Activated CD4-positive, CD25-positive, alpha-beta regulatory T cell (primary cell): Measurements from ENCODE around the gene CIRBP.
"Not testable (repeated sequence)": the region's sequence is repeated elsewhere in the genome, so short reads cannot be mapped to it uniquely, and the experiment has no call there.

Experiments used
- DNase-seq, 4 experiments: peaks; one replicate each; lab custom pipeline; 2025; lab: John Stamatoyannopoulos, UW

Gene CIRBP

DNA sequence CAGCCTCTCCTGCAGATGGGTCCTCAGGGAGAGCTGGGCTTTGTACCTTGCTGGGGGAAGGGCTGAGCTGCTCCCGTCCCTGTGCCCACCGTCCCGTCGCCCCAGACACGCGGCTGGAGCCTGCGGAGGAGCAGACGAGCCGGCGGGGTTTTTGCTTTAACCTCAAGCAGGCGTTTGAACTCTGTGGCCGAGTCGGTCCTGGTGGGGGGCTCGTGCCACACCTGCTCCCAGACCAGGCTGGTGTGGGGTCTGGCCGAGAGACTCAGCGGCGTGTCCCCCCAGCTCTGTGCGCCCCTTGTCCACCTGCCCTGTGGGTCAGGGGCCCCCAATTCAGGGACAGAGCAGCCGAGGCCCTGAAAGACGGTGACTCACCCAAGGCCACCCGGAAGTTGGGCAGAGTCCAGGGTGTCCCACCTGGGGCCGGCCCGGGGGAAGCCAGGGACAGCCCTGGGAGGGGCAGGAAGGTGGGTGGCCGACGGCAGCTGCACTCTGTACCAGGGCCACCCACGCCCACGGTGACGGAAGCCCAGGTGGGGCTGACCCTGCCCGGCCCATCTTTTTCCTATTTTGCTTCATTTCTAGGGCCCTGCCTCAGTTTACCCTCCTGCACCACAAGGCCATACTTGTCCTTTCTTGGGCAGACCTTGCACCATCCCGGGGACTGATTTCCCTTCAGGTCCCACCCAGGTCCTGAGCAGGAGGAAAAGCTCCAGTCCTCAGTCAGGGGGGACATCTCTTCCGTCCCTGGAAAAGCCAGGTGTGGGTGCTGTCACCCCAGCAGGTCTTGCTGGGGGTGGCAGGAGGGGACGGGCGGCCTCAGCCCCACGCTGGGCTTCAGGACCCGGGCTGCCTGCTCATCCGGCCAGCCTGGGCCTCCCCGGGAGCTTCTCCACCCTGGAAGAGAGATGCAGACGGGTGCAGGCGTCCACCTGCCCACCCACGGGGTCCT, 21.8 kb downstream of the CIRBP start:
- DNase-seq: no peak

DNA sequence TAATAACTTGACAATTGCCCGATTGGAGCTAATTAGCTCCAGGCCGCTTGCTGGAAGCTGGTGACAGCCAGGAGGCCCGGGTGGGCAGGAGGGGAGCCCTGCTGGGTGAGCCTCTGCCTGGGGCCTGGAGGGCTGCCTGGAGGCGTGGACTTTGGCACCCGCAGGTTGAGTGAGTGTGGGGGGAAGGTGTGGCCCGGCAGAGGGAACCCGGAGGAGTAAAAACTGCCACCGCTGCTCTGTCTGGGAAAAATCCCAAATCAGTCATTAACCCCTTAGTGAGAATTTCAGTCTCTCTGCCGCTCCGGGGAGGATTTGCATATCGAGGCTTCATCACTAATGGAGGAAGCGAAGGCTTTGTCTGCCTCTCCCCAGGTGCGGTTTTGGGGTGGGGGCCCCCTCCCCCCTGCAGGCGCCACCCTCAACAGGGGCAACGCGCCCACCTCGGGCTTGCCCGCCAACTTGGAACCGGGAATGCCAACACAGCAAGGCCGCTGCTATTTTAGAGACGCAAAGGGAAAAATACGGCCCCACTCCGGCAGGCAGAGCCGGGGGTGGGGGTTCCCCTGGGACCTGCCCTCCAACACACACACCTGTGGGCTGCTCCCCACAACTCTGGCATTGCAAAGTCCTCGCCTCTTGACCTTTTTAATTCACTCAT, 22.8 kb downstream of the CIRBP start:
- no peak for DNase-seq

DNA sequence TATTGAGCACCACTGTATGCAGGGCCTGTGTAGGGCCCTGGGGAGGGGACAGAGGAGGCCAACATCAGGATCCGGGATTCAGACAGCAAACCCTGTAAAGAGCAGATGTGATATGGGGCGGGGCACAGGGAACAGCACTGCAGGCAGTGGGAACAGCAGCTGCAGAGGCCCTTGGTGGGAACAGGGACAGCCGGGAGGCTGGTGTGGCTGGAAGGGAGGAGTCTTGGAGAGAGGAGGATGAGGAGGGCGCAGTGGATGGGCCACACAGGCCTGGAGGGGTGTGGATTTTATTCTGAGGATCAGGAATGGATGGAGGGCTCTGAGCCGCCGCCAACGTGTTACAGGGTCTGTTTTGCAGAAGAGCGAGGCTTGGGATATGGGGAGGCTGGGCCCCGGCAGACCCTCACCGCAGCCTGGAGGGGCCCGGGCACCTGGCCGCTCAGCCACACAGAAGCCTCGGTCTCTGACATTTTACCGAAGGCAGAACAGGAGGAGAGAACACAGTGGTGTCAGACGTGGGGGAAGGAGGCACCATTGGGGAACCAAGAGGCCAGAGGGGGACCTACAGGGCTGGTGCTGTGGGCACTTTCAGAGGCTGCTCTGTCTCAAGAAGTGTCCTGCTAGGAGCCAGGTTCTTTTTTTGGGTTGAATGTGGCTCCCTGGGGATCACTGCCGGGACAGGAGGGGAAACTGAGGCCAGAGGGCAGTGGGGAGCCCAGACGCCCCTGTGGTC, 23.5 kb downstream of the CIRBP start:
- no peak for DNase-seq

DNA sequence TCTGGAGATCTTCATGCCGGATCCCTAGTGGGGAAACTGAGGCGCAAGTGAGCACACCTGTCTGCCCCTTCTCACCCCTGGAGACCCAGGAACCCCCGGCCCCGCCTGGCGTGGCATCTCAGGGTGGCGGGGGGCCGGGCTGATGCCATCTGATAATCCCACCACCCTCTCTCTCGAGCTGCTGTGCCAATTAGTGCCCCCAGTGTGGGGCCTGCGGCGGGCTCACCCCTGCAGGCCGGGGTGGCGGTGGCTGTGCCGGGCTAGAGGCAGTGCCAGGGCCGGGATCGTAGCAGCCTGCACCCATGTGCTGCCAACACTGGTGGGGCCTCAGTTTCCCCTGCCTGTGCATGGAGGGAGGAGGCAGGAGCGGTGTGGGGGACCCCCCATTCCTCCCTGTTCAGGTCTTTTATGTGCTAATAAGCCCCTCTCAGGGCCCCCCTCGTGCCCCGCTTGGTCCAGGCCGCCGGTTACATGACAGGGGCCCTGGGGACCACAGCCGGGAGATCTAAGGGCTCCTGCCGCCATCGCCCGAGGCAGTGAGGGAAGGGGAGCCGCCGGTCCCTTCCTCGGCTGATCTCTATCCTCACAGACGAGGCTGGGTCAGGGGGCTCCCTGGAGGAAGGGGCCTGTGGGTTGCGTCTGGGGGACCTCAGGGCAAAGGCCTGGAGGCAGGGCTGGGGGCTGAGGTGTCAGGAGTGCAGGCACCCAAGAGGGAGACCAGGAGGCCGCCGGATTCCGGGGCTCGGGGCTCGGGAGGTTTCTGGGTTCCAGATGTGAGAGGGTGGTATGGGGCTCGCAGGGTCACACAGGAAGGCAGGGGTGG, 24.9 kb downstream of the CIRBP start:
- DNase-seq: no peak

DNA sequence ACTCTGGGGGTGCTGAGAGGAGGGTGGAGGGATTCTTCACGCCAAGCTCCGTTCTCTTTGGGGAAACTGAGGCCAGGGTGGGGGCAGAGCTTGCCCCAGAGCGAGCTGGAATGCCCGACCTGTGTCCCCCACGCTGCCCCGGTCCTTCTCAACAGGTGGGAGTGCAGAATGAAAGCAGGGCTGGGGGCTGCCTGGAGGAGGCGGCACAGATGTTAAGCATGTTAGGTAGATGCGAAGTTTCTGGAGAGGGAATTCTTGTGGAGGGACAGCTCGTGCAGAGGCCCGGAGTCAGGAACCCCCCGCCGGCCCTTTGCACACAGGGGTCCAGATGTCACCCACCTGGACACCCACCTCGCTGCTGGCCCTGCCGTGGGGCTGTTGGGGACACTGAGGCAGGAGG, 25.6 kb downstream of the CIRBP start:
- no peak for DNase-seq

DNA sequence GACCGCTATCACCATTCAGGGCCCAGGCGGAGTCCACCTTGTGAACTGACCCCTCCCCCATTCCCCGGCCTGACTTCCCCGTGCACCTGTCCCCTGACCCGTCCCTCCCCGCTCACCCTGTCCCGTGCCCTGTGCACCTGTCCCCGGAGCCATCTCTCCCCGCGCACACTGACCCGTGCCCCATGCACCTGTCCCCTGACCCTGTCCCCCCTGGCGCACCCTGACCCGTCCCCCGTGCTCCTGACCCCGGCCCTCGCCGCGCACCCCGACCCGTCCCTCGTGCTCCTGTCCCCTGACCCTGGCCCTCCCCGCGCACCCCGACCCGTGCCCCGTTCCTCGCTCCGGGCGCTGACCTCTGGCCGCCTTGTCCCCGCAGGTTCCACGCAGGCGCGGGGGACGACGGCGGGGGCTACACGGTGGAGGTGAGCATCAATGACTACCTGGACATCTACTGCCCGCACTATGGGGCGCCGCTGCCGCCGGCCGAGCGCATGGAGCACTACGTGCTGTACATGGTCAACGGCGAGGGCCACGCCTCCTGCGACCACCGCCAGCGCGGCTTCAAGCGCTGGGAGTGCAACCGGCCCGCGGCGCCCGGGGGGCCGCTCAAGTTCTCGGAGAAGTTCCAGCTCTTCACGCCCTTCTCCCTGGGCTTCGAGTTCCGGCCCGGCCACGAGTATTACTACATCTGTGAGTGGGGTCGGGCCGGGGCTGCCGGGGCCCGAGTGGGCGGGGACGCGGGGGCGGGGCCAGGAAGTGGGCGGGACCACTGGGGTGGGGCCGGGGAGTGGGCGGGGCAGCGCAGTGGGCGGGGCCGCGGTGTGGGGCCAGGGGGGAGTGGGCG, 26.3 kb downstream of the CIRBP start:
- DNase-seq: peak in 2 of 4 experiments; percentile 29 to 30

DNA sequence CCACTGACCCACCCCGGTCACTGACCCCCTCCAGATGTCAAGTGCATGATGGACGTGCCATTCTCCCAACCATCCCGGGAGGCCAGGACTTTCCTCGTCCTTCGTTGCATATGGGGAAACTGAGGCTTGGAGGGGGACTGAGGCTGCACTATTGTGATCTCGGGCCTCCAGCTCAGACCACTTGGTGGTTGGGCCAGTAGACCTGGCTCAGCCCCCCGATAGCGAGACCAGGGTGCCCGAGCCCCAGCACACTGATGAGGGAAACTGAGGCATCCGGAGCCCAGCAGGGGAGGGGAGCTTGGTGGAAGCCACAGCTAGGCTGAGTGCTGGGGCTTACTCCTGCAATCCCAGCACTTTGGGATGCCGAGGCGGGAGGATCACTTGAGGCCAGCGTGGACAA, 26.9 kb downstream of the CIRBP start:
- no peak for DNase-seq

DNA sequence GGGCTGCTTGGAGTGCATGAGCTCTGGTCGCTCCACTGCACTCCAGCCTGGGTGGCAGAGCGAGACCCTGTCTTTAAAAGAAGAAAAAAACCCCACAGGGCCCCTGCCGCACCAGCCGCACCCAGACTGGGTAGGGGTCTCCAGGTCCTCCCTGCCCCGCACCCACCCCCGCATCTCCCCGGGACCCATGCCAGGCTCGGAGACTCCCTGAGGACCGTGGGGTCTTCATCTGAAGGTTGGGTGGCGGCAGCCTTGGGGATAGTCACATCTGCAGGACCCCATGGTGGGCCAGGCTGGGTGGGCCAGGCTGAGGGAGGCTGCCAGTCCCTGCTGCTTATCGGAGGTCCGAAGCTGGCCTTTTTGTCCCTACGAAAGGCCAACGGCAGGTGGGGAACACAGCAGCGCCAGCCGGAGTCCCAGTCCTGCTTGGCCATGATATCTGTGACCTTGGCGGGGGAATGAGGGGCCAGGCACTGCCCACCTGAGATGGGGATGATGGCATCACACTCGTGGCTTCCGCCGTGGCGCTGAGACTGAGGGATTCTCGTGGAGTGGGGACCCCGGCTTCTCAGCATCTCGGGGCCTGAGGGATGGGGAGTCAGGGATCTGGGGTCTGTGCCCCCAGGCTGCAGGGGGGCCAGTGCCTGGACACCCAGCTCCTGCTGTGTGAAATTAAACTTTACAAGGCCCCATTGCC, 27.6 kb downstream of the CIRBP start:
- DNase-seq: no peak

DNA sequence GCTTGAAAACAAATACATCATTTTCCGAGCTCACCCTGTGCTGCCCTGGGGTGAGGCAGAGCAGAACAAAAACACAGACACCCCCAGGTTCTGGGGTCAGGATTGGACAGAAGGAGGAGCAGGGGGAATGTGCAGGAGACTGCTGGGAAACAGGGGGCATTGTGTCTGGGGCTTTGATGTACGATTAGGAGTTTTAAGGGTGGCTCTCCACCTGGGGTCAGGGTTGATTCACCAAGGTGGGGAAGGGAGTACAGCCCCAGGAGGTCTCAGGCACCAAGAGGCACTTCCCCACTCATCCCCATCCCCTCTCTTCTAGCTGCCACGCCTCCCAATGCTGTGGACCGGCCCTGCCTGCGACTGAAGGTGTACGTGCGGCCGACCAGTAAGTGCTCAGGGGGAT, 29.1 kb downstream of the CIRBP start:
- no peak for DNase-seq

DNA sequence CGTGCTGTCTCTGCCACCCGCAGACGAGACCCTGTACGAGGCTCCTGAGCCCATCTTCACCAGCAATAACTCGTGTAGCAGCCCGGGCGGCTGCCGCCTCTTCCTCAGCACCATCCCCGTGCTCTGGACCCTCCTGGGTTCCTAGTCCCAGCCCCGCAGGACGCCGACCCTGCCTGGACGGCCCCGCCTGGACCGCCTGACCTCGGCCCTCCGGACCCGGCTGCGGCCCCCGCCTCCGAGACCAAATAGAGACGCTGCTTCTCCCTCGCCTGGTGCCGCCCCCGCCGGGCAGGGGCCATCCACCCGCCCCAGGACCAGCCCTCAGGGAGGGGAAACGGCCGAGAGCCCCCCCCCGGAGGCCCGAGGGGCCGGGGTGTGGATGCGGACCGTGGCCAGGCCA, 30.7 kb downstream of the CIRBP start:
- no peak for DNase-seq

DNA sequence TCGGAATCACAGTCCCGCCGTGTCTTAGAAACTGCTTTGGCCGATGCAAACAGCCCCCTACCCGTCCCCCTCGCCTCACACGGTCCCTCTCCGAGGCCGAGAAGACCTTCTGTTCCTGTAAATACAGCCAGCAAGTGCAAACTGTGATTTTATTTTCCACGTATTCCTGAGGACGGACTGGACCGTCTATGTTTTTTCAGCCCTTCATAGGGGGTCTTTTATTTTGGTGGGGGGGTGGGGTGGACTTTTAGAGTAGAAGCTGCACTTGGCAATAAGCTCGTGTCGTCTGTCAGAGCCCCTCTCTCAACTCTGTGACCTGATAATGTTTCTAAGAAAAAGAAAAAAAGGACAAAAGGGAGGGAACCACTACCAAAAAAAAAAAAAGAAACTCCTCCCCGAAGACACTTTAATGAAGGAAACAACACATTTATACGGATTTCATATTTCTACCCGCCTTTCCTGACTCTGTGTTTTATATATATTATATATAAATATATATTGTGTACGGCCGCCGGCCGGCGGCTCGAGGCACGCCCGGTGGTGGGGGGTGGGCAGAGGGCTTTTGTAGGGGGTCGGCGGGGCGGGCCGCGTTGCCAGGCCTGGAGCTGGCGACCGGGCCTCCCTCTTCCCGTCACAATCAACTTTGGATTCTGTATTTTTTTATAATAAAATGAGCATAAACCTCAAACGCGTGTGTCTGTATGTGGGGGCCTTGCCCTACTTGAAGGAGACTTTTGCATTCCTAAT, 31.8 kb downstream of the CIRBP start:
- DNase-seq: no peak

DNA sequence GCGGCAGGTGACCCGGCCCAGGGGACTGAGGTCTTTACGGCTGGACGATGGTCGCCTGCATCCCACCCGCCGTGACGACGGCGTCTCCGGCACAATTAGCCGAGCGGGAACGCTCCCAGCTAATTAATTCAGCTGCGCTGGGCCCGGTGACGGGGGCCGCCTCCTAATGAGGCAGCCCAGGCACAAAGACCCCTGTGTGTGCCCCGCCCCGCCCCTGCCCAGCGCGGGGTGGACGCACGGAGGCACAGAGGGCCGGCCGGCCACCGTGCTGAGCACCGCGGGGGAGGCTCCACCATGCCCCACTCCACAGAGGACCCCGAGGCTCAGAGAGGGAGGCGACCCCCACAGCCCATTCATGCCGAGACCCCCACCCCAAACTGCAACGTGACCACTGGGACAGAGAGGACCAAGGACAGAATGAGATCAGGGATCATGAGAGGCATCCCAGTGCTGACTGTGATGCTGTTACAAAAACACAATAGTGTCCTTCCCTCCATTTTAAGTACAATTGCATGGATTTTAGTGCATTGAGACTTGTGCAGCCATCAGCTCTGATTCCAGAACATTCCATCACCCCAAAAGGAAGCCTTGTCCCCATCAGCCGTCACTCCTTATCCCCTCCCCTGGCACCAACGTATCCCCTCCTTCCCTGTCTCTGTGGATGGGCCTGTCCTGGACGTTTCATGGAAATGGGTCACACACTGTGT, 33.6 kb downstream of the CIRBP start:
- DNase-seq: no peak

DNA sequence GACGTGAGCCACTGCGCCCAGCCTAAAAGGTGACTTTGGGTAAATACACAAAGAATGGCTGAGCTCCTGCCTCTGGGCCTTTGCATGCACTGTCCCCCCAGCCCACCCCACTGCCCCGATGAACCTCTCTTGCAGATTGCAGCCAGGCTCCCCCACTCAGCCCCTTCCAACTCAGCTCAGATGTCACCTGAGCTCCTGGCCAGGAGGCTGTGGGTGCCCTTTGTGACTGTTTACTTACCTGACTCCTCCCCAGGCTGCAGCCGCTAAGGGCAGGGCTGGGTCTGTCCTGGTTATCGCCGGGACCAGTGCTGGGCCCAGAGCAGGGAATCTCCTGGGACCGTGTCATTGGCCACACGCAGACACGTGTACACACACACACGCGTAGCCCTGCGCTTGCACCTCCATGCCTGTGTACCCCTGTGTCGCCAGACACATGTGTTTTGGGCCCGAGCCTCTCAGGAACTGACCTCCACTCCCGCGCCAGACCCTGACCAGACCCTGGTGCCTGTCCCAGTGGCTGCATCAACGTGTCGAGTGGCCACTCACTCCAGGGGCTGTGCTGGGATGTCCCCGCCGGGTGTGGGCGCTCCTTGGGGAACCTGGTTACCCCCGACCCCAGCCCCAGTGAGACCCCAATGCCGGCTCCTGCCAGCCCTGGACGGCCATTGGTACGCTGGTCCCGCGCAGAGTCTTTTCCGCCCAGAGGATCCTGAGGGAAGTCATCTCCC, 35.2 kb downstream of the CIRBP start:
- DNase-seq: no peak

DNA sequence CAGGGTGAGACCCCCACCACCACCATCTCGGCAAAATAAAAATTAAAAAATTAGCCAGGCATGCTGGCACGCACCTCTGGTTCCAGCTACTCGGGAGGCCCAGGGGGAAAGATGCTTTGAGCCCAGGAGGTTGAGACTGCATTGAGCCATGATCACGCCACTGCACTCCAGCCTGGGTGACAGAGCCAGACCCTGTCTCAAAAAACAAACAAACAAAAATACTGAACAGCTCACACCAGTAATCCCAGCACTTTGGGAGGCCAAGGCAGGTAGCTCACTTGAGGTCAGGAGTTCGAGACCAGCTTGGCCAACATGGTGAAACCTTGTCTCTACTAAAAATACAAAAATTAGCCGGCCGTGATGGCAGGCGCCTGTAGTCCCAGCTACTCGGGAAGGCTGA, 36.2 kb downstream of the CIRBP start:
- DNase-seq: not testable (repeated sequence)

DNA sequence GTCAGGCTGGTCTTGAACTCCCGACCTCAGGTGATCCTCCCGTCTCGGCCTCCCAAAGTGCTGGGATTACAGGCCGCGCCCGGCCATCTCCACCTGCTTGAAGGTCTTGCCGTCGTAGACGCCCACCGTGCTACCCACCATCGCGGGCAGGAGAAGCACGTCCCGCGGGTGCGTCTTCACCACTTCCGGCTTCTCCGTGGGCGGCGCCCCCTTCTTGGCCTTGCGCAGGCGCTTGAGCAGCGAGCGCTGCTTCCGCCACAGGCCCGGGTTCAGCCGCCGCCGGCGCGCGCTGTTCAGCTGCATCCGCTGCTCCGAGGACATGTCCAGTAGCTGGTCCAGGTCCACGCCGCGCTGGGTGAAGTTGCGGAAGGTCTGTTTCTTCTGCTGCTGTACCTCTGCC, 38.2 kb downstream of the CIRBP start:
- DNase-seq: no peak

DNA sequence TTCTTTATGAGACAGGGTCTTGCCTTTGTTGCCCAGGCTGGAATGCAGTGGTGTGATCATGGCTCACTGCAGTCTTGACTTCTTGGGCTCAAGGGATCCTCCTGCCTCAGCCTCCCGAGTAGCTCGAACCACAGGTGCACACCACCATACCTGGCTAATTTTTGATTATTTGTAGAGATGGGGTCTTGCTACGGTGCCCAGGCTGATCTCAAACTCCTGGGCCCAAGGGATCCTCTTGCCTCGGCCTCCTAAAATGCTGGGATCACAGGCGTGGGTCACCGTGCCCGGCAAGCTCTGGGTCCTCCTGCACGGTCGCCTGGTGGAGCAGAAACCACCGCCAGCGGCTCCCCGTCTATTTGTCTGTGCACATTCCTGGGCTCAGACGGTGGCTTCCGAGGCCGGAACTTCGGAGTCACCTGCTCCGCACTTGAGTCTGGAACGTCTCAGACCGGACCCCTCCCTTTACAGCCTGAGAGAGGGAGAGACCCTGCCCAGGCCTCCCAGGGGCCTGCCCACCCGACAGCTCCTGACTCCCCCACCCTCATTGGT, 38.7 kb downstream of the CIRBP start:
- no peak for DNase-seq

DNA sequence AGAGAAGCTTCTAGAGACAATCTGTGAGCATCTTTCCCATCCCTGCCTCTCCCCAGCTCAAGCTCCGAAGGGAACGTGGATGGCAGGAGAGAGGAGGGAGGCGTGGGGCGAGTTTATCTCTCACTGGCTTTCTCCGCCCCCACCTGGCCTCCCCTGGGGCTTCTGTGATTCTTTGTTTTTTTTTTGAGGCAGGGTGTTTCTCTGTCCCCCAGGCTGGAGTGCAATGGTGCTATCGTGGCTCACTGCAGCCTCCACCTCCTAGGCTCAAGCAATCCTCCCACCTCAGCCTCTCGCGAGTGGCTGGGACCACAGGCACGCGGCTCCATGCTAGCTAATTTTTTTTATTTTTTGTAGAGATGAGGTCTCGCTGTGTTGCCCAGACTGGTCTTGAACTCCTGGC, 39.6 kb downstream of the CIRBP start:
- no peak for DNase-seq
